Upper lobe of right lung (tissue), 1 donor: ENCODE measurements around the gene POU2AF3. TPM values are rescaled to one million over a fixed set of nuclear protein-coding genes. Genes with fewer than 3 reads are reported as not detected.

Source experiments
- ATAC-seq: fragments of 200-7000 bp; cut with Tn5 transposase; one replicate; pipeline ENCODE4 v1.9.1; 2020; ENCODE audit warnings: mild to moderate bottlenecking, moderate library complexity
- DNase-seq: peaks from one replicate; pipeline ENCODE4 v3.0.0-alpha.2; 2020
- H3K27ac ChIP-seq: fragments of 200-600 bp; one replicate; pipeline ENCODE4 v1.8.0; 2022
- H3K27me3 ChIP-seq: fragments of 200-600 bp; one replicate; pipeline ENCODE4 v1.8.0; 2022; ENCODE audit warnings: mild to moderate bottlenecking
- H3K36me3 ChIP-seq: fragments of 200-600 bp; one replicate; pipeline ENCODE4 v1.8.0; 2022
- H3K4me1 ChIP-seq: fragments of 200-600 bp; one replicate; pipeline ENCODE4 v1.8.0; 2022
- H3K4me3 ChIP-seq: fragments of 200-600 bp; one replicate; pipeline ENCODE4 v1.8.0; 2022; ENCODE audit warnings: mild to moderate bottlenecking
- H3K9me3 ChIP-seq: fragments of 200-600 bp; one replicate; pipeline ENCODE4 v1.8.0; 2022
- intact Hi-C: fragments of 100-400 bp; cut with DNase I; formaldehyde crosslinking; loops from one replicate; pipeline ENCODE4 v1.11.0; 2022
- total RNA-seq: library from RNA; stranded (reverse); fragmentation: NEBNext Ultra II Directional; extraction: Animal tissue kit (Norgen Biotek cat#: 25700); gene quantifications from one replicate; pipeline ENCODE4 v1.2.1, GENCODE V29; 2021
- TF ChIP-seq, protein P1 (sequence below): fragments of 200-600 bp; IDR thresholded peaks from one replicate; pipeline ENCODE4 v1.8.0; 2022; ENCODE audit warnings: antibody characterized with exemption
- donor health status: DM: no; HTN: yes; CAD: no; lungs with severe emphysema.

Gene POU2AF3
- total RNA-seq, 1 donor from 2014 or later = 1.8 TPM

DNA sequence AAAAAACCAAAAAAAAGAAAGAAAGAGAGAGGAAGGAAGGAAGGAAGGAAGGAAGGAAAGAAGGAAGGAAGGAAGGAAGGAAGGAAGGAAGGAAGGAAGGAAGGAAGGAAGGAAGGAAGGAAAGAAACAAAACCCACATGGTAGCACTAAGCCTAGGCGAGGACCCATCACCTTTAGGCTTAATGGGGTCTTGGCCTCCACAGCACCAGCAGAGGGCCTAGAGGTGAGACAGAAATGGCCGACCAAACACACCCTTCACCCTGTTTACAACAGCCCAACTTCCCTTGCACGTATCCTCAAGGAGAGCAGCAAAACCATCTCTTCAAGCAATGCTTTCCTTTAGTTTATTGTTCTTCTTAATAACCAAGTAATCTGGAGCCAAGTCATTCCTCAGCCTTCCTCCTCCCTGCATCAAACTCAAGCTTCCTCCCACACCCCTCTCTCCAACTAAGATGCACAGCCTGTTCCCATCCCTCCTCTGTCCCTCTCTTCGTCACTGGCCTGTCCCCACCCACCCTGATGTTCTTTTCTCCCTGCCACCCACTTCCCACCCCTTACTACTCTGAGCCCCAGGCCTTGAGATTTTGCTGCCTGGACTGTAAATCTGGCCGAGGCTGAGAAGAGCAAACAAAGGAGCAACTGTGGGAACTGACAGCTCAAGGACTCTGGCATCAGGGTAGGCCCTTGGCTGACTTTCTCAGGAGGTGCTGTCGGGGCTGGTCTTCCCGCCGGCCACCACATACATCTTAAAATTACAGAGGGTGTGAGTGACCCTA, 54.8 kb downstream of the POU2AF3 start:
- DNase-seq (no peak), ATAC-seq (peak; percentile 56)
- Histone ChIP-seq H3K4me3 (no peak overlapping the region), H3K4me1 (no peaks in the 10 kb centered on the region), H3K36me3 (no peaks in the 10 kb centered on the region), H3K27ac (no peak overlapping the region), H3K9me3 (no peaks in the 10 kb centered on the region), H3K27me3 (no peaks in the 10 kb centered on the region)
- intact Hi-C loops = no loop called here
- TF ChIP-seq, protein P1, sequence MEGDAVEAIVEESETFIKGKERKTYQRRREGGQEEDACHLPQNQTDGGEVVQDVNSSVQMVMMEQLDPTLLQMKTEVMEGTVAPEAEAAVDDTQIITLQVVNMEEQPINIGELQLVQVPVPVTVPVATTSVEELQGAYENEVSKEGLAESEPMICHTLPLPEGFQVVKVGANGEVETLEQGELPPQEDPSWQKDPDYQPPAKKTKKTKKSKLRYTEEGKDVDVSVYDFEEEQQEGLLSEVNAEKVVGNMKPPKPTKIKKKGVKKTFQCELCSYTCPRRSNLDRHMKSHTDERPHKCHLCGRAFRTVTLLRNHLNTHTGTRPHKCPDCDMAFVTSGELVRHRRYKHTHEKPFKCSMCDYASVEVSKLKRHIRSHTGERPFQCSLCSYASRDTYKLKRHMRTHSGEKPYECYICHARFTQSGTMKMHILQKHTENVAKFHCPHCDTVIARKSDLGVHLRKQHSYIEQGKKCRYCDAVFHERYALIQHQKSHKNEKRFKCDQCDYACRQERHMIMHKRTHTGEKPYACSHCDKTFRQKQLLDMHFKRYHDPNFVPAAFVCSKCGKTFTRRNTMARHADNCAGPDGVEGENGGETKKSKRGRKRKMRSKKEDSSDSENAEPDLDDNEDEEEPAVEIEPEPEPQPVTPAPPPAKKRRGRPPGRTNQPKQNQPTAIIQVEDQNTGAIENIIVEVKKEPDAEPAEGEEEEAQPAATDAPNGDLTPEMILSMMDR = no peak

- TF ChIP-seq, protein P1 = no peak
- no peak for ATAC-seq
- H3K27me3 ChIP-seq = no peaks in the 10 kb centered on the region
- no peaks in the 10 kb centered on the region for H3K4me1 ChIP-seq
- H3K27ac ChIP-seq = no peak overlapping the region
- H3K9me3 ChIP-seq = no peaks in the 10 kb centered on the region
- no peaks in the 10 kb centered on the region for H3K36me3 ChIP-seq
- intact Hi-C loops = no loop called here
- H3K4me3 ChIP-seq = no peak overlapping the region
- no peak for DNase-seq
Observed at GRCh38 chr11:111353776-111354600, 55.6 kb downstream of the POU2AF3 start.

DNA sequence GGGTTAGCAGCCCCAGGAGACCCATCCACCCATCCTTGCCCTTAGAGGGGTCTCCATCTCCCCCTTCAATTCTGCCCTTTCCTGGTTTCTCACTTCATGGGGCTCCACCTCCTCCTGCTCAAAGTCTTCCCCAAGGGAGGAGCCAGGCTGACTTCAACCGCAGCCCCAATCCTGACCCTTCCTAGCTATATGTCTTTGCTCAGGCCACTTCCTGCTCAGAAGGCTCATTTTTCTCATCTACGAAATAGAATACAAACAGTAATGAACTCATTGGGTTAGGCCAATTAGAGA, 56.2 kb downstream of the POU2AF3 start:
- no peak for DNase-seq
- Histone ChIP-seq H3K27me3 (no peaks in the 10 kb centered on the region), H3K27ac (no peak overlapping the region), H3K4me1 (no peaks in the 10 kb centered on the region), H3K9me3 (no peaks in the 10 kb centered on the region), H3K4me3 (no peak overlapping the region), H3K36me3 (no peaks in the 10 kb centered on the region)
- intact Hi-C loops = no loop called here
- no peak for ATAC-seq
- TF ChIP-seq, protein P1 = no peak

- TF ChIP-seq, protein P1 = no peak
- ATAC-seq (no peak), DNase-seq (no peak)
- Histone ChIP-seq H3K36me3 (no peaks in the 10 kb centered on the region), H3K27me3 (no peaks in the 10 kb centered on the region), H3K4me3 (no peak overlapping the region), H3K9me3 (no peaks in the 10 kb centered on the region), H3K4me1 (no peaks in the 10 kb centered on the region), H3K27ac (no peak overlapping the region)
- intact Hi-C loops = no loop called here
Observed at GRCh38 chr11:111355101-111355500, 56.8 kb downstream of the POU2AF3 start.

DNA sequence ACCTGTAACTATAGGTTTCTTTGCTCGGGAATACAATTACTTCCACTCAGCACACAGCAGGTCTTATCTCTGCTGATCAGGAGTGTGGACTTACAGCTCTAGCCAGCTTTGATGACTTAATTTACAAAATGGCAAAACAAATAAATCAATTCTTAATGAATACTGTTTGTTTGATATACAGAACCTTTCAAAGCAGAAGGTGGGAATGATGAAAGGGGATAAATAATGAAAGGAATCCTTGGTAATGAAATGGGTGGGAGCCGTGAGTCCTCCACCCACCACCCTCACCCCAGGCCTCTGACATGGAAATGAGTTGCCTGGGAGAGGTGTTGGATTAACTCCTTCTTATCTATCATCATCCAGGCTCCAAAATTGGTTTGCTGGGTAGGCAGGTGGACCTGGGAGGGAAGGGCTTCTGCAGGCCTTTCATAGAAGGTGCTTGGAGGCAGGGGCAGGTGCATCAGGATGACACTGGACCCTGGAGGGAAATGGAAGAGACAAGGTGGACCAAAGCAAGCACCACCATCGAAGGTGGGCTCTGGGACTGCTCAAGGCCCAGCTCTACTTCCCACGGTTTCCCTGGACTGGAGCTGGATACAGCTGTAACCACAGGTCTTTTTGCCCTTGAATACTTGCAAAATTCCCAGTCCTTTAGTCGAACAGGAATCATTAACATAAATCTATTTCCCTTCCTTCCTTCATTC, 57.8 kb downstream of the POU2AF3 start:
- no peak for ATAC-seq
- intact Hi-C loops = no loop called here
- TF ChIP-seq, protein P1 = no peak
- H3K4me1 ChIP-seq = no peaks in the 10 kb centered on the region
- no peak overlapping the region for H3K27ac ChIP-seq
- DNase-seq = no peak
- H3K4me3 ChIP-seq = no peak overlapping the region
- no peaks in the 10 kb centered on the region for H3K36me3 ChIP-seq
- no peaks in the 10 kb centered on the region for H3K9me3 ChIP-seq
- no peaks in the 10 kb centered on the region for H3K27me3 ChIP-seq
